ENCODE results near the gene TBC1D2B.

TBC1D2B gene

DNA sequence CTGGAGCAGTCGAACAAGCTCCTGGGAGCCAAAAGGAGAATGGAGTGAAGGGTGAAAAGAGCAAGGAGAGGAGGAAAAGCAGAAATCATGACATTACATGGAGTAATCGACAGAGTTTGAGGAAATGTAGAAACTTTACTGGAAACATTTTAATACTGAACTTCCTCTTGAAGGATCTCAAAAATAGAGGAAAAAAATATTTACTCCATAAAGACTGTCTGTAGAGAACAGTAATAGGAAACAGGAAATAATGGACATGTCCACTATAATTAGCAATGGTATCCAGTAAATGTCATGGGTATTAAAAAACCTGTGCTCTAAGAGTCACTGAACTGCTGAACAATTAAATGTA, 53.0 kb downstream of the TBC1D2B start:
- no peak for DNase-seq

DNA sequence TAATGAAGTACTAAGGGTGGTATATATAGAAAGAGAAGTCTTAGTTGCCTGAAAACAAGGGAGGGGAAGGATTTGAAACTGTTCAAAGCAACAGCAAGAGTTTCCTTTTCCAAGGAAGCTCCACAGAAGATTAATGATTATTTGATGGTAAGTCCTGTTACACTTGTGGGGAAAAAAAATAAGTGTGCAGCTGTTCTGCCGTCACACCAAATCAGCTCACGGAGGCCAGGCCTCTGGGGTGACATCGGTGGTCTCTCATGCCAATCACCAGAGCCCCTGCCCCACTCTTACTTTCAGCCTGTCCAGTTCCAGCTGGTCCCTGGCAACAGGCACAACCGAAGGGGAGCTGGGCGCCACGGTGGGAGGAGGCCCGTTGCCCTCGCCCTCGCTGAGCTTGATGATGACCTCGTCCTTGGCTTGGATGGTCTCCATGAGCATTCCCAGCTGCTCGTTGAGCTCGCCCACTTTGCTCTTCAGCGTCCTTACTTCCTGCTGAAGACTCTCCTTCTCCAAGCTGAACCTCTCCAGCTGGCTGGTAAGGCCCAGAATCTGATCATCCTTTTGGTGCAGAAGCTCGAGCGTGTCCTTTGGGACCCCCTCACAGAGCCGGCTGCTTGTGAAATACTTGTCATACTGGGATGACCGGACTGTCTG, 53.5 kb downstream of the TBC1D2B start:
- DNase-seq = no peak

DNA sequence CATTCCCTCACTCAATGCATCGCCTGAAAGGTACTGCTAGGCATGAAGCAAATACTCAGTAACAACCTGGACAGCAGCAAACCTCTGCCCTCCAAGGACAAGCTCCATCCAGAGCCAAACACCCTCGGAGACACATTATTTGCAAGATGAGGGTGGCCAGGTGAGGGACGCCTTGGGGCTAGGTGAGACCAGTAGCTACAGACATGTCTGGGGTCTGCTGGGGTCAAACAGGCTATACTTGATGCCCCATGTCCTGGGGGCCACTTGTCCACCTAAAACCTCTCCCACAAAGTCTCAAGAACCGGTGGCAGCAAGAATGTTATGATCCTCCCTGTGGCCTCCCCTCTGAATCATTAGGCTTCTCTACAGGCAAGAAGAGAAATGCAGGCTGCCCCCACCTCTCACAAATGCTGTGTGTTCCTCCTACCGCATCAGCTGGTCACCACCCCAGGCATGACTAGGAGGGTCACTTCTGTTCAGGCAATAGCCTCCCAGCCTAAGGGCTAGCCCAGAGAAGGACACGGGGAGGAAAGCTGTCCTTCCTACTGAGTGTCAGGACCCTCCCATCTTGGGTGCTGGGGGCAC, 54.3 kb downstream of the TBC1D2B start:
- DNase-seq = no peak

DNA sequence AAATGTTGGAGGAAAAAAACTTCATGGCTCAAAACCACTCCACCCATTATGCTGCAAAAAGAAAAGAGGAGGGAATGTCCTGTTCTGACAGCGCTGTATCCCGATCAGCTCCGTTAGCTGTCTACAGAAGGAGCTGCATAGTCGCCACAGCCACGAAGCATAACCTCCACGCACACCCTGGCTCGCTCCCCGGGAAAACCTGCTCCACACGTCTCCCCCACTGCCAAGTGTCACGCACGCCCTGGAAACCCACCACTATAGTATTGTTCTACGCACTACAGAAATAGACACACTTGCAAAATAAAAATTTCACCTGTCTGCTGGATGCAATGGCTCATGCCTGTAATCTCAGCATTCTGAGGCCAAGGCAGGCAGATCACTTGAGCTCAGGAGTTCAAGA, 55.8 kb downstream of the TBC1D2B start:
- DNase-seq = no peak

DNA sequence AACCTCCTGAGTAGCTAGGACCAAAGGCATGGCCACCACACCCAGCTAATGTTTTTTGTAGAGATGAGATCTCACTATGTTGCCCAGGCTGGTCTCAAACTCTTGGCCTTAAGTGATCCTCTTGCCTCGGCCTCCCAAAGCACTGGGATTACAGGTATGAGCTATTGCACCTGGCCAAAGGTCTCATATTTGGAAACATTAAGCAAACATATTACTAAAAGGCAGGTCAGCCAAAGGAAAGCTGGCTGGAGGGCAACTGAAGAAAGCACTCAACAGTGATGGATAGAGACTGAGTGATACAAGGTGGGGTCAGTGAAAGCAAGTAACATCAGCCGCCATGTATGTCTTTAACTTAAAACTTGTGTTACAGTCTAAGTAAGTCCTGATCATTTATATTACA, 57.5 kb downstream of the TBC1D2B start:
- DNase-seq = no peak

DNA sequence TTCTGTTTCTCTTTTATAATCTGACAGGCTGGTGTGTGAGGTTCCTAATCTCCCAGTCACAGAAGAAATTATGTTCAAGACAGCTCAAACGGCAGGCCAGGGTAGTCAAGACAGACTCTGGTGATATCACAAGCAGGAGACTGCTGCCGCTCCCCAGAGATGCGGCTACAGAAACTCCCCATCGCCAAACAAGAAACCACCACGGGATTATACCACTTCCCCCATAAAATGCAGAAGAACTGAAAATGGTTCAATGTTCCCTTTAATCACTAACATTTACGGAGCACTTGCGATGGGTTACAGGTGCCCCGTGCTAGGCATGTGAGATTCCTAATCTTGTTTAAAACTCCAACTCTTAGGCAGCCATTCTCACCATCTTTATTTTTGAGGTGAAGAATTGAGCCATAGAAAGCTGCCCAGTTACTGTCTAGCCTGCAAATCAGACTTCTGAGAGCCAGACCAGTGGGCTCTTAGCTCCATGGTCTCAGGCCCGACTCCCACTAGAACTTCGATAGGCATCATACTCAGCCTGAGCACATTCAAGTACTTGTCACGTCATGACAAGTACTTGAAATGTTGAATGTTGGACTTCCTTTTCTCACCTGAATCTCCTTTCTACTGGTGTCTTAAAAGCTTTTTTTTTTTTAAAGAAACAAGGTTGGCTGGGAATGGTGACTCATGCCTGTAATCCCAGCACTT, 58.4 kb downstream of the TBC1D2B start:
- DNase-seq = no peak

DNA sequence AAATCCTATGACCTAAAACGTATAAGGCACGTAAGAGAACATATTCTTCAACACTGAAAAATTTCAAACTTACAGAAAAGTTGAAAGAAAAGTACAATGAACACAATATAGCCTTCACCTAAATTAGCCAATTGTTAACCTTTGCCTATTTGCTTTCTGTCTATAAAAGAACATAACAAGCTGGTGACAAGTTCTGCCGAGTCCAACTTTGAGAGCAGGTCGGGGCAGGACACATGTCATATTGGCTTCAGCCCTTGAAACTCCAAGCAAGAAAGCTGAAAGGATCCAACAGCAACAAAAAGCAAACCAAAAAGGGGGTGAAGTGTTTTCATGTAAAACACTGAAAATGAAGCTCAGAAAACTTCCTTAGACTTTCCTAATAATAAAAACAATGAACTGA, 59.1 kb downstream of the TBC1D2B start:
- no peak for DNase-seq

DNA sequence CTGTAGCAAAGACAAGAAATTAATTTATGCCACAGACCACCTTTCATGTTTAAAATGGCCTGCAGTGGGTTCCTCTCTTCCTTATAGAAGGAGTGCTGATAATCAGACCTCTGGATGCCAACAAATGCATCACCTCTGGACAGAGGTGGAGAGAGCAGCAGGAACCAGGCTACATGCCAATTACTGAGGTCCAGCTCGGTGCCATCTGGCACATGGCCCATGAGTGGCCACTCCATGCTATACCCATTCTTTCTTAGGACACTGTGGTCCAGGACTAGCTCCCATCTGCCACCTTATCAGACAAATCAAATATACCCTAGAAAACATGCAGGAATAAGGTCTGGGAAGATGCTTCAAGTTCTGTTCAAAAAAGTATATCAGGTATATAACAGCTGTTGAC, 60.7 kb downstream of the TBC1D2B start:
- DNase-seq = no peak

DNA sequence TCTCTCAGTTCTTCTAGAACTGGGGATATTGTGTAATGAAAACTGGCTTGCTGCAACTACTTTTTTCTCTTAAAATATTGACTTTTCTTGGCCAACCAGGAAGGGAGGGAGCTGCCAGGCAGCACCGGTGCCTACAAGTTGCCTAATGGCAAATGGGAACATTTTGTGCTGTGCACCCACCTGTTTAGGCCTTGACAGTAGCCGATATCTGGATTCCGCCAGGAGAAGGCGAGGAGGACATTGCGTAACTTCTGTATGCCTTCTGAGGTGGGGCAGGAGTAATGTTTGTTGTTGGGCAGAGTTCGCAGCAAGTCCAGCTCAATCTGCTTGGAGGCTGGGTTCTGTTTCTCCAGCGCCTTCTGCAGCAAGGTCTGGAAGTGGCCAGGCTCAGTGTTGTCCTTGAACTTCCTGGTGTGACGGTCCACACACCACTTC, 64.9 kb downstream of the TBC1D2B start:
- DNase-seq = no peak

DNA sequence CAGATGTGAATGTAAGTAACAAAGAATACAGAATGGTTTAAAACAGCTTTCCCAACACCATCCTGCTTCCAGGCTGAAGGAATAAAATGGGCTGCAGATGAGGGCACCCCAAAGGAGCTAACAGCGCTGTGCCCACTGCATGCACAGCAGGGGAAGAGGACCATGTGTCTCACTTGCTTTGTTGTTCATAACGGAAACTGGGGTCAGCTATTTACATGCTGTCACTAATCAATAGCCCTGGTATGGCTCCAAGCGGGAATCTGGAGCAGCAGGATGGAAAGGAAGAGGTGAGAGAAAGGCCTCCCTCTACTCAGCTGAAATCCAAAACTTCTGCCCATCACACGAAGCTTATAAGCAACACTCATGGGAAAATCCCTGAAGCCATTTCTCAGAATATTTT, 67.4 kb downstream of the TBC1D2B start:
- no peak for DNase-seq

DNA sequence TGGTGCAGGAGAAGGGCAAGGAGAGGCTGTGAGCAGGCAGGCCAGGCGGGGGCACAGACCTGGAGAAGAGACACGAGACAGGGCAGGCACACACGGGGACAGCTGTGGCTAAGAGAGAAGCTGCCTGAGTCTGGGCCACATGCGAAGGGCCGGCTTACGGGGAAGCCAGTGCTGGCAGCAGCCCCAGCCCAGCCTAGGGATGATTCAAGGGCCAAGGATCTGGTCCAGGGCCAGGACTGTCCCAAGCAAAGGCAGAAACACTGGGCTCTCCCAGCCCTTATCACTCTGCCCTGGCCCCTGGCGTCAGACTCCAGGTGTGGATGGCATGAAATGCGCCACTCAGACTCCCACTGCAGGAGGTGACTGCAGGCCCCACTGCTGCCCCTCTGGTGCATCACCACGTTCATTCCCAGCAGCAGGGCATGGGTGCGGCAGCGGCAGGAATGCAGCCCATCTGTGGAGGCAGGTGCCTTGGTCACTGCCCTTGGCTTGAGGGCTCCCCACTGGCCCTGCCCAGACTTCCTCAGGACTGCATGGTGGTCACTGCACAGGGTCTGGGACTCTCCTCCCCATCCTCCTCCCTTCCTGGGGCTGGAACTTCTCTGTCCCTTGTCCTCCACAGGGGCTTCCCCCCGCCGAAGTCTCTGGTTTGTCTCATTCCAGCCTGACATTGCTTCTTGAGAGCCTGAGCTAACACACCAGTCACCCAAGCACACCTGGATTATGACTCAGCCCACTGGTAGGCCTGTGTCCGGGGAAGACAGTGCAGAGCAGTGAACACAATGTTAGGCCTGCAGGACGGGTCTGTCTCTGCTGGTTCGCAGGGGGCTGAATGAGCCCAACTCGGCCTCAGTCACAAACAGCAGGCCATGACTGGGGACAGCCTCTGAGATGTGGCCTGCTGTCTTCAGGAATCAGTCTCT, 69.3 kb downstream of the TBC1D2B start:
- DNase-seq = peak; percentile 42

DNA sequence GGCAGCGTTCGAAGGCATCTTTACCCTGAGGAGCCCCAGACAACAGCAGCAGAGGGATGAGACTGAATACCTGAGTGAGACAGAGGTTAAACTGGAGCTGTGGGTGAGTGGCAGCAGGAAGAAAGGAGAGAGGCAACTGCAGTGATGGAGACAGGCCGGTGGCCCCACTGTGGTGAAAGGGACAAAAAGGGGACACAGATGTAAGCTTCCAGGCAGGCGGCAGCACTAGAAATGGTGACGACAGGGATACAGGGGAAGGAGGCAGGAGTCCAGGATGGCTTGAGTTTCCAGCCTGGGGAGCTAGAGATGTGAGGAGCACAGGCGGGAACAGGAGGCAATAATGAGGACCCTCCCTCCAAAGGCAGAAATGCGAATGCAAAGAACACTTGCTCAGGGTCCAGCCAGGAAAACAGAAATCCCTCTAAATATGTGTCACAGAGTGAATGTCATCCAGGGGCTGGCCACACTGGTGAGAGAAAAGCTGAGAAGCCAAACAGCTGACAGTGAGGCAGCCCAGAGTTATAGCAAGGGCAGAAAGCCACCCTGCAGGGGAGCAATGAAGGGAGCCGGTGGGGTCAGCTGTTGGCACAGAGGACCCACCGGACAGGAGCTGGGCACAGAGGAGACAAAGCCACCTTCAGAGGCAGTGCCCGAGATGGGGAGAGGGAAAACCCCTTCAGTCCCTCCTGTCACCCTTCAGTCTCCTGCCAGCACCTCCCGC, 70.1 kb downstream of the TBC1D2B start:
- no peak for DNase-seq

DNA sequence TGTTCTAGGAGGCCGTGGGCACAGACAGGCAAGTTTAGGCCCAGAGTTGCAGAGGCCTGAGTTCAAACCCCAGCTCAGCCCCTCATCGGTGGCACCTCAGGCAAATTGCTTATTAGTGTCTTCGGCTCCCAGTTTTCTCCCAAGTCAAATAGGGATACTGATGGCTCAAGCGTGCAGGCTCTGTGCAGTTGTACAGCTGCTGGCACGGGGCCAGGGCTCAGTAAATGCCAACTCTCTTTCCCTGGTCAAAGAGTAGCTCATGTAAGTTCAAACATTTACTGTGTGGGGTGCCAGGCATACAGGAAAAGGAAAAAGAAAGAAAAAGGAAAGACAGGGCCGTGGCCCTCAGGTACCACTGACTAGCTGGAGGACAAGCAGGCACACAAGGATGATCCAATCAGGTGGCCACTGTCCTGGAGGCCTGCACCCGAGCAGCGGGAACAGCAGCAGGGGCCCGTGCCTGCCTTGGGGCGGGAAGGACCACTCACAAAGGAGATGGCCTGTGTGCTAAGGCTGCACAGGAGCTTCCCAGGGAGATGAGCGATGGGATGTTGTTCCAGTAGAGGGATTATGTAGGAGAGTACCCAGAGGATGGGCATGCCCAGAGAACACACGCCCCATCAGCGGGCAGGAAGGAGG, 70.8 kb downstream of the TBC1D2B start:
- no peak for DNase-seq

DNA sequence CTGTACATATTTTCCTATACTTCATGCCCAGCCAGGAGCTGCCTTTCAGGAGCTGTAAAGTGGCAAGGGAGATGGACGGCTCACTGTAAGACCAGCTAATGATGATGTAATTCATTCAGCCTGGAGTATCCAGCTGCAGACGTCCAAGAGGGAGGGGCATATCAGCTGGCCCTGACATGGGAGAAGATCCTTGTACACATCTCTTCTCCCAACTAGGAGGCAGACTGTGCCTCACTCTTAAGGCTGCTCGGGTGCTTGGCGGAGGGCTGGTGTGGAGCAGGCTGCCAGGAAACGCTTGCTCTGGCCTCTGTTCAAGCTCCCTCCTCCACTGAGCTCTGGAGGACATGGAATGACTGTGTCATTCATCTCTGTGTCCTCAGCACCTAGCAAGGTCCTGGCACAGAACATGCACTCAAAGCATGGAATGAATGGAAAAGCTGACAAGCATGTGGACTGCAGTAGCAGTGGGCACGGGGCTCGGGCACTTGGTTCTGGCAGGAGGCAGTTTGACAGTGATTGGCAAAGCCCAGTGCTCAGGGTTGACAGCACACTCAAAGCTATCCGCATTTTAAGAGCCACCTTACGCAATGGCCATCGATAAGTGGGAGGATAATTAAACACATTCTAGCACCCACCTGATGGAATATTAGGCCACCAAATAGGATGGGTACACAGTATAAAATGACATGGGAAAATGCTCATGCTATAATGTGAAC, 72.4 kb downstream of the TBC1D2B start:
- peak; percentile 89 for DNase-seq

DNA sequence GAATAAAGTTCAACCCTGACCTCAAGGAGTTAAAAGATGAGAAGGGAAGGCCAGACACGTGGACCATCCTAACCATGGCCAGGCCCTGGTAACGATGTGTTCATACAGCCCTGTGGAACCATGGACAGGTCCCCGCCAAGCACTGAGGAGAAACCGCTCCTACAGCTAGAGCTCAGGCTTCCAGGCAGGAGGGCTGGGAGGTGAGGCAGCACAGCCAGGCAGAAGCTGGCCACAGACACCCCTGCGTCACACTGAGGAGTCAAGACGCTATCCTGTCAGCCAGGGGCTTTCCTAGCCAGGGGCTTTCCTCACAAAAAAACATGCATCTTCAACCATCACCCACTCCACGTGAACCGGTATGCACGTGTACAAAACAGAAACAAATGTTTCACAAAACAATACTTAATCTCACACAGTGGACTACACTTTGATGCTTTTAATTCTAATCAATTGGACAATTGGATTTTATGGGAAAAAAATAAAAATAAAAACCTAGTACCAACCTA, 73.2 kb downstream of the TBC1D2B start:
- DNase-seq = no peak

DNA sequence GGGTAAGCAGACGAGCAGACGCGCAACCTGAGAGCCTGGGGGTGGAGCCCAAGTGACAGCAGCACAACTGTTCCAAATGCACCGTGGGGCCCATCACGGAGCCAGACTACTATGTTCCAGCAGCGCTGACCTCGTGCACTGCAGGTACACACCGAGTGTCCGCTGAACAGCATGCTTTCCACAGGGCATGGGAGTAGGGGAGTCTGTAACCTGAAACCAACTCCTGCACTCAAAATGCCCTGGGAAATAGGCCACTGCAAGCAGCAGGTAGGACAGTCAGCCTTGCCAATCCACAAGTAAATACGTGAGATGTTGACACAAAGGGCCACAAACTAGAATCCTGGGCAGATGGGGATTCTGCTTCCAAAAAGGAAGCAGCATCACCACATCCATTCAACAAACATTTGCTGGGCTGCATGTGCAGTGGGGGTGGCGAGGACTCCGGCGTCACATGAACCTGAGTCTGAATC, 73.9 kb downstream of the TBC1D2B start:
- DNase-seq = no peak

DNA sequence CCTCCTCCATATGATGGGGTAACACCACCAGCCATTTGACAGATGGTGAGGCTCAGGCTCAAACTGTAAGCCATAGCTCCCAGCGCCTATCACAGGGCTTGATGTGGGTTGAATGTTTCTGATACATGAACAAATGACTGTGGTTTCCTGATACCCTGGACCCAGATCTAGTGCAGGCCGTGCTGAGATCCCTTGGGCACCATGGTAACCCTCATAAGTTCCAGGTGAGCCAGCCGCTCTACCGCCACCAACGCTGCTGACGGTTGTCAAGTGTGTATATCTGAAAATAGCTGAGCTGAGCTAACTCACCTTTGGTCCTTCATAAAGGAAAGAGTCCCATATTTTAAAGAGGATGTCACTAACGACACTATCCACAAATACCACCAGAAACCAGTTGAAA, 74.5 kb downstream of the TBC1D2B start:
- DNase-seq = no peak

DNA sequence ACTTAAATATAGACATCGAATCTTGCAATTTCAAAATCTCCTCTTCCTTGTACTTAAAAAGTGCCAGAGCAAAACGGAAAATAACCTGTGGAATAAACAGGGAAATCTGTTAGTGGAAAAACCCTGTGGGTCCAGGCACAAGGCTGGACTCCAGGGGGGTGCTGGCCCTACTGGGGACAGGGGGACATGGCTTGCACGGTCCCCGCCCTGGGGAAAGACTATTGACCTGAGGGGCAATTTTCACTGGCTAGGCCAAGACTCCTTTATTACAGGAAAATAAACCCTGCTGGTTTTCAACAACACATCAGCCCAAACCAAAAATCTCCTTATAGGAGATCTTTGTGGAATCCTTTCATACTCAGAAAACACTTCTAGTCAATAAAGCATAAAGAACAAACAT, 75.9 kb downstream of the TBC1D2B start:
- no peak for DNase-seq

DNA sequence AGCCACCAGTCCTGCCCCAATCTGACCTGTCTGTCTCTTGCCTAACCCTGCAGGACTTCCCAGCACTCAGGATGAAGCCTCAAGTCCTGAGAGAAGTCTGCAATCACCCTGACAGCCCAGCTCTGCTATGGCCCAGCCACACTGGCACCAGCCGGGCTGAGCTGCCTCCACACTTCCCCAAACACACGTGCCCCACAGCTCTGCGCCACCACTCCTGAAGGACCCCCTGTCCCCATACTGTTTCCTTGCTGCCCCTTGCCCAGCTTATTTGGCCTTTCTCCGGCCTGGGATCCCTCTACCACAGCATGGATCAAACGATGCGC, 76.6 kb downstream of the TBC1D2B start:
- no peak for DNase-seq

DNA sequence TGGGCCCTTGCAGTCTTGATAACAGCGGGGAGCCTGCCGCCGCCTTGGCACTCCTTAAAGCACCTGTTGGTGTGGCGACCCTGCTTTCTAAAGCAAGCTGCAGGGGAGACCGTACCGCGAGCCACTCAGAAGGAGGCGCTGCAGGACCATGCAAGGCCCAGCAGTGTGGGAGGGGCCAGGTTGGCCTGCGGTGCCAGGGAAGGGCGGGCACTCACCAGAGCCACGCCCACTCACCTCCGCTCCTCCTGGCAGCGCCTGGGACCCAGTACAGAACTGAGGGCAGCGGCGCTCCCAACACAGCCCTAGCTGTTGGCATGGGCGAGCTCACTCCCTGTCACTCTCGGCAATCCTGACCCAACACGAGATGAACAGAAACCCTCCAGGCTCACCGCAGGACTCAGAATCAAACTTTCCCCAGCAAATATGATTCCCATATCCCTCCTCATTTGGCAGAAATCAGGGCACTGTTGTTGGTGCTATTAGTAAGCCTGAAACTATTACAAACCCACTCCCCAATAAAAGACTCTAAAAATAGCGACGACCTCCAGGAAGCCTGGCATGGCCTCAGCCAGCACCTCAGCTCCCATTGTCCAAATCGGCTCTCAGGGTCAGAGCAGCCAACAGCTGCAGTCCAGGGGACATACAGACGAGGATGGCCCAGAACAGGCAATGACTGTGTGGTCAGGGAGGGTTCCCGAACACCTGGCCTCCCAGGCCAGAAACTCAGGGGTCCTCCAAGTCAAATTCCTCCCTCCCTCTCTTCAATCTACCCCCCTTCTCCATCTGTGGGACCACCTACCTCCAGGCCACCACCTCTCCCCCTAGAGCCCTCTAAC, 77.2 kb downstream of the TBC1D2B start:
- DNase-seq = peak; percentile 52

Measured in fibroblast of skin of scalp (primary cell).